ENCODE measurements around the gene LRPAP1. TPM values are rescaled to one million over a fixed set of nuclear protein-coding genes. Genes with fewer than 3 reads are reported as not detected.

The LRPAP1 gene
- total and polyA plus RNA-seq, 2 experiments from 2014 or later, result 191 to 299 TPM

- no peak overlapping the region for H3K4me2 ChIP-seq
- no peaks in the 10 kb centered on the region for H3K36me3 ChIP-seq (replicated peaks; ENCODE audit: insufficient read depth, low read depth)
- H3K79me2 ChIP-seq, result peaks cover 40% of the 10 kb centered on the region
- H4K20me1 ChIP-seq (ENCODE audit: insufficient read depth, poor library complexity, severe bottlenecking), result peaks cover 38% of the 10 kb centered on the region
- TF ChIP-seq EZH2 (IDR thresholded peaks at IDR 0.05; ENCODE audit: borderline replicate concordance) (no peak), EZH2phosphoT487 (IDR thresholded peaks at IDR 0.05; ENCODE audit: low read depth, severe bottlenecking, unreplicated experiment) (no peak)
- TF ChIP-seq, protein P1, sequence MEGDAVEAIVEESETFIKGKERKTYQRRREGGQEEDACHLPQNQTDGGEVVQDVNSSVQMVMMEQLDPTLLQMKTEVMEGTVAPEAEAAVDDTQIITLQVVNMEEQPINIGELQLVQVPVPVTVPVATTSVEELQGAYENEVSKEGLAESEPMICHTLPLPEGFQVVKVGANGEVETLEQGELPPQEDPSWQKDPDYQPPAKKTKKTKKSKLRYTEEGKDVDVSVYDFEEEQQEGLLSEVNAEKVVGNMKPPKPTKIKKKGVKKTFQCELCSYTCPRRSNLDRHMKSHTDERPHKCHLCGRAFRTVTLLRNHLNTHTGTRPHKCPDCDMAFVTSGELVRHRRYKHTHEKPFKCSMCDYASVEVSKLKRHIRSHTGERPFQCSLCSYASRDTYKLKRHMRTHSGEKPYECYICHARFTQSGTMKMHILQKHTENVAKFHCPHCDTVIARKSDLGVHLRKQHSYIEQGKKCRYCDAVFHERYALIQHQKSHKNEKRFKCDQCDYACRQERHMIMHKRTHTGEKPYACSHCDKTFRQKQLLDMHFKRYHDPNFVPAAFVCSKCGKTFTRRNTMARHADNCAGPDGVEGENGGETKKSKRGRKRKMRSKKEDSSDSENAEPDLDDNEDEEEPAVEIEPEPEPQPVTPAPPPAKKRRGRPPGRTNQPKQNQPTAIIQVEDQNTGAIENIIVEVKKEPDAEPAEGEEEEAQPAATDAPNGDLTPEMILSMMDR (IDR thresholded peaks at IDR 0.05; ENCODE audit: poor library complexity), result no peak
- no peak overlapping the region for H2AFZ ChIP-seq
- H3K4me1 ChIP-seq (ENCODE audit: insufficient read depth), result no peaks in the 10 kb centered on the region
- H3K4me3 ChIP-seq, result no peak overlapping the region
- 89% methylated on average over 19 of the region's 19 CpGs for WGBS (ENCODE audit: low lambda C conversion rate, missing lambda C conversion rate)
- no peak for DNase-seq (ENCODE audit: low spot score)
- H3K27ac ChIP-seq, result no peak overlapping the region
- H3K9me3 ChIP-seq (ENCODE audit: low read depth), result no peaks in the 10 kb centered on the region
- no peaks in the 10 kb centered on the region for H3K27me3 ChIP-seq
- H3K9me2 ChIP-seq (replicated peaks; ENCODE audit: insufficient read depth), result no peaks in the 10 kb centered on the region
Measured at GRCh38 chr4:3524920-3525319, 7.3 kb downstream of the LRPAP1 start.

DNA sequence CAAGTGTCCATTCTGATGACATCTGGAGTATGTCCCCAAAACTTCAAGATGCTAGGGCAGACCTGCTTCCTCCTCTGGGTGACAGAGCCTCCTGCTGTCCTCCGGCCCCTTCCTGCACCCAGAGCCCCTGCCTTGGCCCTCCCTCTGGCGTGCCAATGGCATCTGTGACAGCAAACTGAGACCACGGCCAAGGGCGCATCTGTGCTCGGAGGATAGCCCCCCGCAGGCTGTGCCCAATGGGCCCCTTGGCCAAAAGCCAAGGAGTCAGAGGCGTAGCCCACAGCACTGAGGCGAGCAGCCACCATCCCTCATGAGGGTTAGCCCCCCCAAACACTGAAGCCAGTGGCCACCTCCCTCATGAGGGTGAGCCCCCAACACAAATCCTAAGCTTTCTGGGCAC lies 7.9 kb downstream of the LRPAP1 start:
- Histone ChIP-seq H2AFZ (no peak overlapping the region), H3K27ac (no peak overlapping the region), H4K20me1 (ENCODE audit: insufficient read depth, poor library complexity, severe bottlenecking) (peaks cover 32% of the 10 kb centered on the region), H3K9me2 (replicated peaks; ENCODE audit: insufficient read depth) (no peaks in the 10 kb centered on the region), H3K4me2 (no peak overlapping the region), H3K4me1 (ENCODE audit: insufficient read depth) (no peaks in the 10 kb centered on the region), H3K4me3 (no peak overlapping the region), H3K9me3 (ENCODE audit: low read depth) (no peaks in the 10 kb centered on the region), H3K79me2 (peaks cover 34% of the 10 kb centered on the region), H3K36me3 (replicated peaks; ENCODE audit: insufficient read depth, low read depth) (no peaks in the 10 kb centered on the region), H3K27me3 (no peaks in the 10 kb centered on the region)
- TF ChIP-seq EZH2phosphoT487 (IDR thresholded peaks at IDR 0.05; ENCODE audit: low read depth, severe bottlenecking, unreplicated experiment), result no peak
- no peak for TF ChIP-seq EZH2 (IDR thresholded peaks at IDR 0.05; ENCODE audit: borderline replicate concordance)
- TF ChIP-seq, protein P1 (IDR thresholded peaks at IDR 0.05; ENCODE audit: poor library complexity), result no peak
- WGBS (ENCODE audit: low lambda C conversion rate, missing lambda C conversion rate), result 95% methylated on average over 7 of the region's 8 CpGs
- DNase-seq (ENCODE audit: low spot score), result no peak

DNA sequence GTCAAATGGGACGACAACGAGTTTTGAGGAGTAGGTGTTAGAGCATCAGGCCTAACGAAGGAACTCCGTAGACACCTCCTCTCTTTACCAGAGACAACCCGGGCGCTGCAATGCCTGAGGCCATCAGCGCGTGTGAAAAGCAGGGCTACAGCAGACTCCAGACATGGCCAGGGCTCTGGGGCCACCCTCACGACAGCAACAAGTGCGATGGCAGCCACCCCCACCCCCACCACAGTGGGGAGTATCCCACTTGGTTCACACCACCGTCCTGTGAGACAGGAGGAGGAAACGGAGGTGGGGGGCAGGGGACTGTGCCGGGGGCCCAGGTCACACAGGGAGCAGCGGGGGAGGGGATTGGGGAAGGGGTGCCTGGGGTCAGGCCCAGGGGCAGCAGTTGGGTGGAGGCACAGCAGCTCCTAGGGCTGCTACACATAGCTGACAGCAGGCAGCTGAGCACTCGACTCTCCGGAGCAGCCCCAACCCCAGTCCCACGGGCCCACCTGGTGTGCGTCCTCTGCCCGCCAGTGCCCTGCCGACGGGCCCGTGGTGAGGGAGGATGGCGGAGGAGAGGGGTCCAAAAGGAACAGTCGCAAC lies 8.5 kb downstream of the LRPAP1 start:
- H3K79me2 ChIP-seq, result peaks cover 28% of the 10 kb centered on the region
- no peaks in the 10 kb centered on the region for H3K27me3 ChIP-seq
- no peaks in the 10 kb centered on the region for H3K9me2 ChIP-seq (replicated peaks; ENCODE audit: insufficient read depth)
- 93% methylated on average over 18 of the region's 24 CpGs for WGBS (ENCODE audit: low lambda C conversion rate, missing lambda C conversion rate)
- H4K20me1 ChIP-seq (ENCODE audit: insufficient read depth, poor library complexity, severe bottlenecking), result peaks cover 27% of the 10 kb centered on the region
- TF ChIP-seq, protein P1 (IDR thresholded peaks at IDR 0.05; ENCODE audit: poor library complexity), result no peak
- no peak for TF ChIP-seq EZH2 (IDR thresholded peaks at IDR 0.05; ENCODE audit: borderline replicate concordance)
- no peak for TF ChIP-seq EZH2phosphoT487 (IDR thresholded peaks at IDR 0.05; ENCODE audit: low read depth, severe bottlenecking, unreplicated experiment)
- H3K4me1 ChIP-seq (ENCODE audit: insufficient read depth), result no peaks in the 10 kb centered on the region
- H2AFZ ChIP-seq, result no peak overlapping the region
- H3K9me3 ChIP-seq (ENCODE audit: low read depth), result no peaks in the 10 kb centered on the region
- no peak overlapping the region for H3K27ac ChIP-seq
- no peak overlapping the region for H3K4me2 ChIP-seq
- no peaks in the 10 kb centered on the region for H3K36me3 ChIP-seq (replicated peaks; ENCODE audit: insufficient read depth, low read depth)
- no peak overlapping the region for H3K4me3 ChIP-seq
- DNase-seq (ENCODE audit: low spot score), result no peak
